Measurements from ENCODE around the gene CHRNA4. TPM values are rescaled to one million over a fixed set of nuclear protein-coding genes. Genes with fewer than 3 reads are reported as not detected.

Gene CHRNA4
- total and polyA plus RNA-seq, 10 of the 15 experiments (the other 5 are each of a cell fraction or from before 2014, with no cell fraction given) = 0.04 to 0.41 (median 0.06) TPM; not detected in 5

DNA sequence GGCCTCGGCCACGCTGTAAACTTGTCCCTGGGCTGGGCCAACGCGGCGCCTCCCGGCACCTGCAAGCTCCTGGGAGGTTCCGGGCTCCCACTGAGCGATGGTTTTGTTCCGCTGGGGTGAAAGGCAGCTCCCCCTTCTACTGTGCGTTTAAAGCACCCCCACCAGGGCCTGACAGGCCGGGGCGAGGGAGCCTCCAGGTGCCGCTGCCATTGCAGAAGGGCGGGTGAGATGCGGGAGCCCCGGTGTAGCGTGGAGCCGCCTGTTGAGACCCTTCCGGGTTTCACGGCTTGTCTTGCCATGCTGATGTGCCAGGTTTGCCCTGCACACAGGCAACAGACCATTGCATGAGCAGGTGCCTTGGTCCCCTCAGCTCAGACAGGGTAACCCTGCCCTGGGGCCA, 65.3 kb downstream of the CHRNA4 start:
- H3K27ac ChIP-seq (ENCODE audit: control insufficient read depth, insufficient read depth) = no peak overlapping the region
- no peaks in the 10 kb centered on the region for H3K9me3 ChIP-seq (replicated peaks; ENCODE audit: control insufficient read depth, insufficient read depth, low read length)
- H3K9ac ChIP-seq (ENCODE audit: control insufficient read depth, insufficient read depth, low read length) = no peak overlapping the region
- ChIA-PET CTCF (interaction anchor here (2.7 kb wide), 1 partner anchor 72 kb away, joined by 8 read pairs; no protein-coding TSS in a partner anchor), SMC1A (ENCODE audit: uncharacterized antibody, unreplicated experiment) (no interaction called here), POLR2A (no interaction called here), RAD21 (ENCODE audit: unreplicated experiment) (no interaction called here)
- intact Hi-C loops (cut with micrococcal nuclease; ENCODE audit: unreplicated experiment) = no loop called here
- no peaks in the 10 kb centered on the region; a peak in 1 of 4 replicates for H3K27me3 ChIP-seq (replicated peaks in 1 of 2; ENCODE audit: control insufficient read depth in 2 of 2, insufficient read depth in 2 of 2, low read length in 1 of 2)
- TF ChIP-seq HDAC6 (IDR thresholded peaks at IDR 0.05; ENCODE audit: unreplicated experiment) (no peak), ETV6 (conservative IDR thresholded peaks at IDR 0.05 in 1 of 2, IDR thresholded peaks at IDR 0.05 in 1 of 2; ENCODE audit: borderline replicate concordance in 1 of 2, low read depth in 1 of 2) (no peak), IKZF1 (conservative IDR thresholded peaks at IDR 0.05) (no peak)
- TF ChIP-seq, protein P1, sequence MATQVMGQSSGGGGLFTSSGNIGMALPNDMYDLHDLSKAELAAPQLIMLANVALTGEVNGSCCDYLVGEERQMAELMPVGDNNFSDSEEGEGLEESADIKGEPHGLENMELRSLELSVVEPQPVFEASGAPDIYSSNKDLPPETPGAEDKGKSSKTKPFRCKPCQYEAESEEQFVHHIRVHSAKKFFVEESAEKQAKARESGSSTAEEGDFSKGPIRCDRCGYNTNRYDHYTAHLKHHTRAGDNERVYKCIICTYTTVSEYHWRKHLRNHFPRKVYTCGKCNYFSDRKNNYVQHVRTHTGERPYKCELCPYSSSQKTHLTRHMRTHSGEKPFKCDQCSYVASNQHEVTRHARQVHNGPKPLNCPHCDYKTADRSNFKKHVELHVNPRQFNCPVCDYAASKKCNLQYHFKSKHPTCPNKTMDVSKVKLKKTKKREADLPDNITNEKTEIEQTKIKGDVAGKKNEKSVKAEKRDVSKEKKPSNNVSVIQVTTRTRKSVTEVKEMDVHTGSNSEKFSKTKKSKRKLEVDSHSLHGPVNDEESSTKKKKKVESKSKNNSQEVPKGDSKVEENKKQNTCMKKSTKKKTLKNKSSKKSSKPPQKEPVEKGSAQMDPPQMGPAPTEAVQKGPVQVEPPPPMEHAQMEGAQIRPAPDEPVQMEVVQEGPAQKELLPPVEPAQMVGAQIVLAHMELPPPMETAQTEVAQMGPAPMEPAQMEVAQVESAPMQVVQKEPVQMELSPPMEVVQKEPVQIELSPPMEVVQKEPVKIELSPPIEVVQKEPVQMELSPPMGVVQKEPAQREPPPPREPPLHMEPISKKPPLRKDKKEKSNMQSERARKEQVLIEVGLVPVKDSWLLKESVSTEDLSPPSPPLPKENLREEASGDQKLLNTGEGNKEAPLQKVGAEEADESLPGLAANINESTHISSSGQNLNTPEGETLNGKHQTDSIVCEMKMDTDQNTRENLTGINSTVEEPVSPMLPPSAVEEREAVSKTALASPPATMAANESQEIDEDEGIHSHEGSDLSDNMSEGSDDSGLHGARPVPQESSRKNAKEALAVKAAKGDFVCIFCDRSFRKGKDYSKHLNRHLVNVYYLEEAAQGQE (IDR thresholded peaks at IDR 0.05; ENCODE audit: low read depth, low read length) = no peak
- H3K4me1 ChIP-seq (ENCODE audit: control insufficient read depth, insufficient read depth, low read length) = no peaks in the 10 kb centered on the region
- BruUV-seq (replicated peaks) = no TSS peak
- no peaks in the 10 kb centered on the region for H4K20me1 ChIP-seq (ENCODE audit: control insufficient read depth, insufficient read depth)
- ATAC-seq (no peak), FAIRE-seq (no peak), DNase-seq (ENCODE audit: low read depth, low spot score) (no peak)
- H2AFZ ChIP-seq (ENCODE audit: control insufficient read depth, low read depth, low read length) = no peak overlapping the region
- in situ Hi-C loops (cut with MboI) = no loop called here
- H3K4me2 ChIP-seq (ENCODE audit: control insufficient read depth, insufficient read depth) = no peak overlapping the region
- H3K36me3 ChIP-seq (ENCODE audit: control insufficient read depth in 2 of 2, insufficient read depth in 2 of 2, low read length in 1 of 2) = no peaks in the 10 kb centered on the region
- 24% methylated on average over 20 of the region's 20 CpGs for WGBS (ENCODE audit: insufficient coverage, insufficient replicate concordance, low lambda C conversion rate, missing lambda C conversion rate)
- H3K4me3 ChIP-seq = no peak overlapping the region
- no peaks in the 10 kb centered on the region for H3K79me2 ChIP-seq (ENCODE audit: control insufficient read depth, insufficient read depth, low read length)
